AG04449 (cell line): ENCODE data around the gene NEU1.
"Not testable (repeated sequence)": the region's sequence is repeated elsewhere in the genome, so short reads cannot be mapped to it uniquely, and the experiment has no call there.

ENCODE experiments used
- CTCF ChIA-PET: fragments of 350-600 bp; formaldehyde crosslinking; extraction: SDS; loops from one replicate; lab custom pipeline; 2021; ENCODE audit warnings: antibody characterized with exemption; lab: Yijun Ruan, JAX
- POLR2A ChIA-PET: fragments of 400-600, 350-600 bp; formaldehyde crosslinking; extraction: SDS; loops from one replicate; lab custom pipeline; 2020; ENCODE audit warnings: antibody characterized with exemption, inconsistent platforms; lab: Yijun Ruan, JAX
- DNase-seq: peaks from one replicate; pipeline ENCODE4 v3.0.0-alpha.2; 2010; ENCODE audit warnings: low read depth, low spot score
- H3K4me3 ChIP-seq: 2 replicates; pipeline ENCODE4 v1.5.1; 2011; ENCODE audit warnings: low read depth, mild to moderate bottlenecking, control low read depth, low read length
- CTCF ChIP-seq: IDR thresholded peaks from one replicate; pipeline ENCODE4 v1.5.1; 2011; ENCODE audit warnings: mild to moderate bottlenecking, moderate library complexity, low read length, control low read depth, inconsistent platforms; ENCODE audit not compliant: insufficient read depth; ENCODE audit errors: missing control alignments

Gene NEU1

GRCh38 chr6:31825553-31825952, 37.1 kb downstream of the NEU1 start:
- H3K4me3 ChIP-seq: no peak overlapping the region
- POLR2A ChIA-PET: no interaction called here
- no peak for DNase-seq
- CTCF ChIA-PET: interaction anchor here (1.1 kb wide), 1 partner anchor 18 kb away, joined by 4 read pairs; the partner anchor contains the start of gene LSM2
- no peak for TF ChIP-seq CTCF

- H3K4me3 ChIP-seq, DNase-seq: not testable (repeated sequence)
- CTCF ChIA-PET: interaction anchor here (1.3 kb wide), 1 partner anchor 18 kb away, joined by 3 read pairs; no protein-coding TSS in a partner anchor
- POLR2A ChIA-PET: interaction anchor here (2.7 kb wide), 1 partner anchor 9 kb away, joined by 10 read pairs; the partner anchor contains the start of genes HSPA1A and HSPA1L
These were observed 38.9 kb downstream of the NEU1 start for GRCh38 chr6:31823592-31824196.

- peak overlapping the region; percentile 64 for H3K4me3 ChIP-seq
- TF ChIP-seq CTCF: no peak
- ChIA-PET POLR2A (interaction anchor here (2.7 kb wide), 1 partner anchor 8 kb away, joined by 10 read pairs; the partner anchor contains the start of genes HSPA1A and HSPA1L), CTCF (interaction anchor here (0.7 to 1.3 kb wide), 2 partner anchors 16 to 224 kb away, joined by 3 read pairs; no protein-coding TSS in a partner anchor)
- no peak for DNase-seq
These were observed 40.4 kb downstream of the NEU1 start for GRCh38 chr6:31822036-31822821.

- DNase-seq: no peak
- TF ChIP-seq CTCF: no peak
- peak overlapping the region; percentile 64 for H3K4me3 ChIP-seq
- ChIA-PET POLR2A (interaction anchor here (2.7 kb wide), 1 partner anchor 7 kb away, joined by 10 read pairs; the partner anchor contains the start of genes HSPA1A and HSPA1L), CTCF (interaction anchor here (0.7 to 1.3 kb wide), 2 partner anchors 26 to 223 kb away, joined by 3 read pairs; partner anchors contain the start of gene VARS1)
These were observed 41.2 kb downstream of the NEU1 start for GRCh38 chr6:31821301-31822035.

GRCh38 chr6:31820399-31820798, 42.2 kb downstream of the NEU1 start:
- CTCF ChIA-PET: interaction anchor here (1.1 to 1.3 kb wide), 2 partner anchors 25 to 51 kb away, joined by 3 to 4 read pairs; partner anchors contain the start of gene VARS1
- not testable (repeated sequence) for H3K4me3 ChIP-seq, DNase-seq
- POLR2A ChIA-PET: interaction anchor here (0.6 kb wide), 1 partner anchor 14 kb away, joined by 3 read pairs; the partner anchor contains the start of gene LSM2

GRCh38 chr6:31819871-31820299, 42.7 kb downstream of the NEU1 start:
- CTCF ChIA-PET: interaction anchor here (1.1 to 1.3 kb wide), 3 partner anchors 13 to 50 kb away, joined by 3 to 4 read pairs (median 3); partner anchors contain the start of genes LSM2 and VARS1
- no peak for TF ChIP-seq CTCF
- no peak overlapping the region for H3K4me3 ChIP-seq
- no peak for DNase-seq
- POLR2A ChIA-PET: interaction anchor here (0.6 kb wide), 1 partner anchor 13 kb away, joined by 3 read pairs; the partner anchor contains the start of gene LSM2

- ChIA-PET POLR2A (interaction anchor here (0.6 to 1.5 kb wide), 3 partner anchors 10 to 130 kb away, joined by 3 to 4 read pairs (median 4); partner anchors contain the start of genes DDAH2 and HSPA1B), CTCF (interaction anchor here (1.0 kb wide), 1 partner anchor 12 kb away, joined by 4 read pairs; the partner anchor contains the start of gene LSM2)
- H3K4me3 ChIP-seq: peak overlapping the region; percentile 52
- not testable (repeated sequence) for DNase-seq
These were observed 44.6 kb downstream of the NEU1 start for GRCh38 chr6:31817929-31818511.

- H3K4me3 ChIP-seq: peak overlapping the region; percentile 52
- ChIA-PET CTCF (interaction anchor here (1.0 kb wide), 1 partner anchor 11 kb away, joined by 4 read pairs; the partner anchor contains the start of gene LSM2), POLR2A (interaction anchor here (1.5 kb wide), 2 partner anchors 10 to 88 kb away, joined by 4 read pairs; partner anchors contain the start of genes DDAH2 and HSPA1B)
- DNase-seq: not testable (repeated sequence)
These were observed 45.3 kb downstream of the NEU1 start for GRCh38 chr6:31817133-31817928.
